Tibial nerve (tissue), 3 donors: ENCODE results near the gene PRKCE.

Experiments
- POLR2A ChIP-seq, 2 donors: fragments of 450-650 bp; IDR thresholded peaks; one replicate each; pipeline ENCODE4 v1.6.1; 2017; ENCODE audit warnings: antibody characterized with exemption in 2 of 2, mild to moderate bottlenecking in 2 of 2, moderate library complexity in 2 of 2
- TF ChIP-seq, protein P1 (sequence below), 5 experiments: fragments of 200-600 bp in 3 of 5; fragments of 450-650 bp in 2 of 5; sonication (generic) in 3 of 5; IDR thresholded peaks; one replicate each; pipeline ENCODE4 v1.5.1; 2016 to 2019; ENCODE audit warnings: antibody characterized with exemption in 5 of 5, mild to moderate bottlenecking in 3 of 5, moderate library complexity in 2 of 5

DNA sequence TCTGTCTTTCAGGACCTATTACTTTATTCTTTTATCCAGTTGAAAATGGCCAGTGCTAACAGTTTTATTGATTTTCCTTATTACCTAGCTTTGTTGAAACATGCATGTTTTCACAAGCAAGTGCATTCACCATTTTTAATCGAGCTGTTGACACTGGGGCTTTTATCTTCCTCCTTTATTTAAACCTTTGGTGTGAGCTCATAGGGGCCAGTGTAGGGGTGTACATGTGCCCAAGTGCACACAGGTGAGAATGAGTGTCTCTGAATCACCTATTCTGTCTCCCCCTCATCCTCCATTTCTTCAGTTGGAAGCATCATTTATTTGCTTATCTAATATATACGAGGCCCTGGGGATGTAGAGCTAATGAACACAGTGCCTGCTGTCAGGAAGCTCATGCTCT is 199.1 kb downstream of the PRKCE start:
- TF ChIP-seq, protein P1, sequence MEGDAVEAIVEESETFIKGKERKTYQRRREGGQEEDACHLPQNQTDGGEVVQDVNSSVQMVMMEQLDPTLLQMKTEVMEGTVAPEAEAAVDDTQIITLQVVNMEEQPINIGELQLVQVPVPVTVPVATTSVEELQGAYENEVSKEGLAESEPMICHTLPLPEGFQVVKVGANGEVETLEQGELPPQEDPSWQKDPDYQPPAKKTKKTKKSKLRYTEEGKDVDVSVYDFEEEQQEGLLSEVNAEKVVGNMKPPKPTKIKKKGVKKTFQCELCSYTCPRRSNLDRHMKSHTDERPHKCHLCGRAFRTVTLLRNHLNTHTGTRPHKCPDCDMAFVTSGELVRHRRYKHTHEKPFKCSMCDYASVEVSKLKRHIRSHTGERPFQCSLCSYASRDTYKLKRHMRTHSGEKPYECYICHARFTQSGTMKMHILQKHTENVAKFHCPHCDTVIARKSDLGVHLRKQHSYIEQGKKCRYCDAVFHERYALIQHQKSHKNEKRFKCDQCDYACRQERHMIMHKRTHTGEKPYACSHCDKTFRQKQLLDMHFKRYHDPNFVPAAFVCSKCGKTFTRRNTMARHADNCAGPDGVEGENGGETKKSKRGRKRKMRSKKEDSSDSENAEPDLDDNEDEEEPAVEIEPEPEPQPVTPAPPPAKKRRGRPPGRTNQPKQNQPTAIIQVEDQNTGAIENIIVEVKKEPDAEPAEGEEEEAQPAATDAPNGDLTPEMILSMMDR (IDR thresholded peaks at IDR 0.05), result no peak
- TF ChIP-seq POLR2A (IDR thresholded peaks at IDR 0.05), result no peak
